Endothelial cell of umbilical vein (primary cell): Measurements from ENCODE around the gene MAPK4. TPM values are rescaled to one million over a fixed set of nuclear protein-coding genes. Genes with fewer than 3 reads are reported as not detected.

Source experiments
- BruUV-seq: library from RNA; stranded (reverse); fragments of 400-500 nt; replicated peaks from 2 replicates; lab custom pipeline; 2021; lab: Mats Ljungman, UMichigan
- CTCF ChIA-PET: fragments of 300-600, 350-600 bp; sonication (Branson Sonifier 250); formaldehyde crosslinking; loops from one replicate; lab custom pipeline; 2021; ENCODE audit warnings: antibody characterized with exemption, inconsistent platforms; lab: Charles Lee
- POLR2A ChIA-PET: fragments of 300-600, 350-600 bp; sonication (Branson Sonifier 250); formaldehyde crosslinking; loops from one replicate; lab custom pipeline; 2021; ENCODE audit warnings: antibody characterized with exemption, inconsistent platforms; lab: Charles Lee
- DNase-seq: peaks from one replicate; pipeline ENCODE4 v3.0.0-alpha.2; 2011; ENCODE audit warnings: low read depth, low spot score
- FAIRE-seq: peaks from 2 replicates; lab custom pipeline; 2011; peaks lifted over from hg19 to GRCh38; lab: Jason Lieb, UNC
- H2AFZ ChIP-seq: 2 replicates; pipeline ENCODE4 v1.6.0; 2012; ENCODE audit warnings: low read depth, low read length, control low read depth, inconsistent platforms
- H3K27ac ChIP-seq: 2 replicates; pipeline ENCODE4 v1.5.1; 2011; ENCODE audit warnings: low read depth, mild to moderate bottlenecking, control low read depth, low read length, moderate library complexity; ENCODE audit not compliant: insufficient read depth
- H3K27me3 ChIP-seq, 2 experiments: 2 replicates each; pipeline versions ENCODE4 v1.6.0 to v1.6.1; 2011; ENCODE audit warnings: low read length in 2 of 2, mixed read lengths in 1 of 2; ENCODE audit not compliant: control insufficient read depth in 2 of 2, insufficient read depth in 2 of 2
- H3K36me3 ChIP-seq, 2 experiments: 2 replicates in 1 of 2; 3 replicates in 1 of 2; pipeline ENCODE4 v1.5.1; 2011; ENCODE audit warnings: low read length in 2 of 2, mild to moderate bottlenecking in 1 of 2, moderate library complexity in 1 of 2; ENCODE audit not compliant: control insufficient read depth in 2 of 2, insufficient read depth in 2 of 2; ENCODE audit errors: extremely low read depth in 1 of 2
- H3K4me1 ChIP-seq: 3 replicates; pipeline ENCODE4 v1.5.1; 2011; ENCODE audit warnings: mild to moderate bottlenecking, low read length; ENCODE audit not compliant: control insufficient read depth, insufficient read depth; ENCODE audit errors: extremely low read depth
- H3K4me2 ChIP-seq: 2 replicates; pipeline ENCODE4 v1.6.1; 2011; ENCODE audit warnings: low read length, control low read depth, mixed read lengths; ENCODE audit not compliant: insufficient read depth
- H3K4me3 ChIP-seq, 3 experiments: fragments of 200-600 bp in 1 of 3; sonication (generic), shearing (Covaris generic) in 1 of 3; replicated peaks in 1 of 3; 2 replicates each; pipeline ENCODE4 v1.5.1; 2011 to 2016; ENCODE audit warnings: control low read depth in 3 of 3, low read length in 3 of 3, mild to moderate bottlenecking in 2 of 3, inconsistent platforms in 1 of 3, low read depth in 1 of 3, moderate library complexity in 1 of 3; ENCODE audit not compliant: insufficient read depth in 1 of 3
- H3K79me2 ChIP-seq: 2 replicates; pipeline ENCODE4 v1.6.0; 2012; ENCODE audit warnings: low read length, inconsistent platforms; ENCODE audit not compliant: control insufficient read depth, insufficient read depth
- H3K9ac ChIP-seq: replicated peaks from 2 replicates; pipeline ENCODE3; 2011; ENCODE audit warnings: low read length, control low read depth; ENCODE audit not compliant: insufficient read depth; ENCODE audit errors: extremely low read depth
- H3K9me1 ChIP-seq: replicated peaks from 3 replicates; pipeline ENCODE4 v1.6.0; 2011; ENCODE audit warnings: mild to moderate bottlenecking, low read length; ENCODE audit not compliant: control insufficient read depth, insufficient read depth; ENCODE audit errors: extremely low read depth
- H3K9me3 ChIP-seq: replicated peaks from 2 replicates; pipeline ENCODE4 v1.5.1; 2012; ENCODE audit warnings: low read length, inconsistent platforms; ENCODE audit not compliant: control insufficient read depth, insufficient read depth
- H4K20me1 ChIP-seq: replicated peaks from 2 replicates; pipeline ENCODE3; 2011; ENCODE audit warnings: mild to moderate bottlenecking, low read length; ENCODE audit not compliant: control insufficient read depth, insufficient read depth; ENCODE audit errors: extremely low read depth
- EZH2 ChIP-seq: IDR thresholded peaks from 2 replicates; pipeline ENCODE4 v1.6.1; 2012; ENCODE audit warnings: borderline replicate concordance, low read depth, mild to moderate bottlenecking, moderate library complexity, low read length, inconsistent platforms; ENCODE audit not compliant: severe bottlenecking
- FOS ChIP-seq: IDR thresholded peaks from 2 replicates; pipeline ENCODE4 v1.6.1; 2011; ENCODE audit warnings: mild to moderate bottlenecking, low read length, moderate library complexity, borderline replicate concordance; ENCODE audit not compliant: insufficient read depth
- GATA2 ChIP-seq: IDR thresholded peaks from 2 replicates; pipeline ENCODE4 v1.7.0; 2011; ENCODE audit warnings: low read depth, mild to moderate bottlenecking, moderate library complexity, mixed read lengths, low read length; ENCODE audit not compliant: insufficient read length, insufficient read depth
- JUN ChIP-seq: IDR thresholded peaks from 2 replicates; pipeline ENCODE4 v1.6.1; 2011; ENCODE audit warnings: borderline replicate concordance, low read depth; ENCODE audit not compliant: insufficient read length, insufficient read depth
- MYC ChIP-seq: IDR thresholded peaks from one replicate; pipeline ENCODE4 v1.6.1; 2011; ENCODE audit warnings: mild to moderate bottlenecking, low read depth, low read length
- POLR2A ChIP-seq: IDR thresholded peaks from 2 replicates; pipeline ENCODE4 v1.6.1; 2012; ENCODE audit warnings: low read depth, mild to moderate bottlenecking, control low read depth, low read length
- POLR2AphosphoS5 ChIP-seq: IDR thresholded peaks from 2 replicates; pipeline ENCODE4 v1.6.1; 2012; ENCODE audit warnings: low read depth, mild to moderate bottlenecking, control low read depth, low read length, moderate library complexity; ENCODE audit not compliant: insufficient read depth
- dilution Hi-C: fragments of 300-500 bp; cut with MboI; formaldehyde crosslinking; loops from one replicate; pipeline ENCODE4 v1.15.0; 2019; ENCODE audit warnings: low sequenced_read_pairs; ENCODE audit not compliant: extremely low pct_ligation_motif_present
- intact Hi-C: fragments of 100-400 bp; cut with micrococcal nuclease; formaldehyde crosslinking; loops from one replicate; pipeline ENCODE4 v1.10.0; 2022
- polyA plus RNA-seq, 4 experiments: library from polyadenylated mRNA; depleted of rRNA in 3 of 4; stranded (reverse) in 3 of 4; unstranded in 1 of 4; fragments of >200 nt; gene quantifications; 2 replicates each; pipeline versions ENCODE4 v1.2.1 to v1.2.3, GENCODE V29; 2011 to 2012; ENCODE audit warnings: missing spikeins in 1 of 4
- total RNA-seq: library from RNA; stranded (reverse); gene quantifications from 2 replicates; pipeline ENCODE4 v1.2.3, GENCODE V29; 2021
- TF ChIP-seq, protein P1 (sequence below): IDR thresholded peaks from 2 replicates; pipeline ENCODE4 v1.6.1; 2011; ENCODE audit not compliant: insufficient read depth, insufficient read length
- TF ChIP-seq, protein P2 (sequence below), 2 donors: IDR thresholded peaks; 1 replicate in 1 of 2; 2 replicates in 1 of 2; pipeline ENCODE4 v1.5.1; 2011; ENCODE audit warnings: low read length in 2 of 2, mild to moderate bottlenecking in 2 of 2, moderate library complexity in 2 of 2, control low read depth in 1 of 2, inconsistent platforms in 1 of 2, low read depth in 1 of 2; ENCODE audit not compliant: insufficient read depth in 1 of 2; ENCODE audit errors: extremely low read depth in 1 of 2

MAPK4 gene
- total and polyA plus RNA-seq, 2 donors (not counting 3 experiments of a cell fraction or from before 2014, with no cell fraction given): not detected

DNA sequence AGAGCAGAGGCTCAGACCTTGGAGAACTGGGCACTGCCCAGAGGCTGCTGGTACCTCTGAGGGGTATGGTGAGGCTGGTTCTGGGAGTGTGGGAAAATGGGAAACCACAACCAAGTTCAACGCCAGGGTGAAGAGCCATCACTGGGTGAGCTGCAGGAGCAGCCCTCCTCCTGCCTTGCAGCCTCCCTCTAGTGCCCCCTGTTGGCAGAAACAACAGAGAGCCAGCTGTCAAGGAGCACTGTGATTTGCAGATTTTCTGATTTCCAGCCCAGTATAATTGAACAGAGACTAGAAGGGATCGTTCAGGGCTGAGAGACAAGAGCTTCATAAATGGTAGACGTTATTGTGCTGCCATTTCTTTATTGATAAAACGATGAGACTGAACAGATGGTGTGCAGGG is 50.5 kb downstream of the MAPK4 start:
- H3K4me1 ChIP-seq: no peaks in the 10 kb centered on the region
- no TSS peak for BruUV-seq
- intact Hi-C loops: no loop called here
- POLR2A ChIA-PET: no interaction called here
- no peak for DNase-seq
- H3K4me2 ChIP-seq: no peak overlapping the region
- no peak for TF ChIP-seq EZH2
- no peak for TF ChIP-seq JUN
- no peaks in the 10 kb centered on the region for H3K36me3 ChIP-seq
- H3K27ac ChIP-seq: no peak overlapping the region
- H3K9ac ChIP-seq: no peak overlapping the region
- H3K9me1 ChIP-seq: no peaks in the 10 kb centered on the region
- H2AFZ ChIP-seq: no peak overlapping the region
- no peak for FAIRE-seq
- no peaks in the 10 kb centered on the region for H3K79me2 ChIP-seq
- no peak overlapping the region for H3K4me3 ChIP-seq
- H3K9me3 ChIP-seq: no peaks in the 10 kb centered on the region
- no peaks in the 10 kb centered on the region for H4K20me1 ChIP-seq
- CTCF ChIA-PET: no interaction called here
- dilution Hi-C loops: no loop called here
- H3K27me3 ChIP-seq: no peaks in the 10 kb centered on the region

DNA sequence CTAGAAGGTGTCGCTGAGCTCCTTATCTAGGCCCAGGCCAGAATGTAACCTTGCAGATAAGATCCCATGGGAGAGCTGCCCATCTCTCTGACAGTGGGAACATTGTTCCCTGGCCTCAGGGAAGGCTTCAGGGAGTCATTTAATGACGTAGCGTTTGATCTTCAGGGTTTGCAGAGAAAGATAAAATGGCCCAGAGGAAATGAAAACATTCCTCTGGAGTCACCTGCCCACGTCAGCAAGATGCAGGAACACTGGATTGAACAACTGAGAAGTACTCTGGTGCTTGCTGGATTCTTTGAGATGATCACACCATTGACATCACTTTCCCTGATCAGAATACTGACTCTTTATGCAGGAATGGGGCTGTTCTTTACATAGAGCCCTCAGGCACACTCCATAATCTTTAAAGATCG is 51.6 kb downstream of the MAPK4 start:
- no peak overlapping the region for H3K4me3 ChIP-seq
- no peak overlapping the region for H2AFZ ChIP-seq
- no peaks in the 10 kb centered on the region for H3K9me3 ChIP-seq
- H3K4me2 ChIP-seq: no peak overlapping the region
- ChIA-PET POLR2A (no interaction called here), CTCF (no interaction called here)
- no peaks in the 10 kb centered on the region for H3K79me2 ChIP-seq
- no TSS peak for BruUV-seq
- no peak for FAIRE-seq
- H4K20me1 ChIP-seq: no peaks in the 10 kb centered on the region
- TF ChIP-seq MYC (no peak), EZH2 (no peak), GATA2 (no peak), POLR2AphosphoS5 (no peak), FOS (no peak), JUN (no peak), POLR2A (no peak)
- TF ChIP-seq, protein P1, sequence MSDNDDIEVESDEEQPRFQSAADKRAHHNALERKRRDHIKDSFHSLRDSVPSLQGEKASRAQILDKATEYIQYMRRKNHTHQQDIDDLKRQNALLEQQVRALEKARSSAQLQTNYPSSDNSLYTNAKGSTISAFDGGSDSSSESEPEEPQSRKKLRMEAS: no peak
- TF ChIP-seq, protein P2, sequence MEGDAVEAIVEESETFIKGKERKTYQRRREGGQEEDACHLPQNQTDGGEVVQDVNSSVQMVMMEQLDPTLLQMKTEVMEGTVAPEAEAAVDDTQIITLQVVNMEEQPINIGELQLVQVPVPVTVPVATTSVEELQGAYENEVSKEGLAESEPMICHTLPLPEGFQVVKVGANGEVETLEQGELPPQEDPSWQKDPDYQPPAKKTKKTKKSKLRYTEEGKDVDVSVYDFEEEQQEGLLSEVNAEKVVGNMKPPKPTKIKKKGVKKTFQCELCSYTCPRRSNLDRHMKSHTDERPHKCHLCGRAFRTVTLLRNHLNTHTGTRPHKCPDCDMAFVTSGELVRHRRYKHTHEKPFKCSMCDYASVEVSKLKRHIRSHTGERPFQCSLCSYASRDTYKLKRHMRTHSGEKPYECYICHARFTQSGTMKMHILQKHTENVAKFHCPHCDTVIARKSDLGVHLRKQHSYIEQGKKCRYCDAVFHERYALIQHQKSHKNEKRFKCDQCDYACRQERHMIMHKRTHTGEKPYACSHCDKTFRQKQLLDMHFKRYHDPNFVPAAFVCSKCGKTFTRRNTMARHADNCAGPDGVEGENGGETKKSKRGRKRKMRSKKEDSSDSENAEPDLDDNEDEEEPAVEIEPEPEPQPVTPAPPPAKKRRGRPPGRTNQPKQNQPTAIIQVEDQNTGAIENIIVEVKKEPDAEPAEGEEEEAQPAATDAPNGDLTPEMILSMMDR (IDR thresholded peaks at IDR 0.05; ENCODE audit: extremely low read depth in 1 of 2, insufficient read depth in 1 of 2, low read depth in 1 of 2, low read length in 2 of 2): no peak
- intact Hi-C loops (no loop called here), dilution Hi-C loops (no loop called here)
- no peaks in the 10 kb centered on the region for H3K9me1 ChIP-seq
- H3K27me3 ChIP-seq: no peaks in the 10 kb centered on the region
- H3K27ac ChIP-seq: no peak overlapping the region
- DNase-seq: no peak
- no peaks in the 10 kb centered on the region for H3K36me3 ChIP-seq
- no peaks in the 10 kb centered on the region for H3K4me1 ChIP-seq
- no peak overlapping the region for H3K9ac ChIP-seq
